Heart left ventricle (tissue), 13 donors: ENCODE data around the gene SDF2L1.

Experiments
- CTCF ChIP-seq, 12 donors: fragments of 200-600 bp; sonication (generic) in 4 of 12; IDR thresholded peaks; one replicate each; pipeline versions ENCODE4 v1.5.0 to v1.8.0; 2018 to 2022; ENCODE audit warnings: antibody characterized with exemption in 12 of 12, mild to moderate bottlenecking in 5 of 12
- POLR2A ChIP-seq, 2 donors: fragments of 450-650 bp; IDR thresholded peaks; one replicate each; pipeline ENCODE4 v1.6.1; 2017; ENCODE audit warnings: antibody characterized with exemption in 2 of 2, mild to moderate bottlenecking in 2 of 2, moderate library complexity in 2 of 2
- donor health status: ischemic (EF 13 %, LVEDD 7.1; RV severe dilation, severe dysfunction).
- donor health status: DM: no; HTN: yes; CAD: no.
- donor health status: DM: no; HTN: no; CAD: no.
- donor health status: ischemic (EF 25% LVEDD 6.9; RV normal size, moderate dysfunction).
- donor health status: ischemic (EF 25% LVEDD 5.7; RV mildly dilated, moderate dysfunction).
- donor health status: ischemic (EF 35%, LVEDD 5.7; RV mildly dilated, moderate dysfunction).
- donor health status: nonischemic (EF 11% LVEDD 7.7; RV severe dilation, severe dysfunction).
- donor health status: DM: yes; HTN: yes; CAD: no.
- donor health status: PGD.
- donor health status: ischemic (EF 29% LVEDD 5.4; RV normal size, mild dysfunction).
- donor health status: nonischemic (EF 23%, LVEDD 6.1; RV moderate dilation, normal function).

- TF ChIP-seq CTCF (IDR thresholded peaks at IDR 0.05) (no peak), POLR2A (IDR thresholded peaks at IDR 0.05) (no peak)
Measured at GRCh38 chr22:21594865-21595452, 47.1 kb upstream of the SDF2L1 start.
